ENCODE data around the gene MED15.

MED15 gene

DNA sequence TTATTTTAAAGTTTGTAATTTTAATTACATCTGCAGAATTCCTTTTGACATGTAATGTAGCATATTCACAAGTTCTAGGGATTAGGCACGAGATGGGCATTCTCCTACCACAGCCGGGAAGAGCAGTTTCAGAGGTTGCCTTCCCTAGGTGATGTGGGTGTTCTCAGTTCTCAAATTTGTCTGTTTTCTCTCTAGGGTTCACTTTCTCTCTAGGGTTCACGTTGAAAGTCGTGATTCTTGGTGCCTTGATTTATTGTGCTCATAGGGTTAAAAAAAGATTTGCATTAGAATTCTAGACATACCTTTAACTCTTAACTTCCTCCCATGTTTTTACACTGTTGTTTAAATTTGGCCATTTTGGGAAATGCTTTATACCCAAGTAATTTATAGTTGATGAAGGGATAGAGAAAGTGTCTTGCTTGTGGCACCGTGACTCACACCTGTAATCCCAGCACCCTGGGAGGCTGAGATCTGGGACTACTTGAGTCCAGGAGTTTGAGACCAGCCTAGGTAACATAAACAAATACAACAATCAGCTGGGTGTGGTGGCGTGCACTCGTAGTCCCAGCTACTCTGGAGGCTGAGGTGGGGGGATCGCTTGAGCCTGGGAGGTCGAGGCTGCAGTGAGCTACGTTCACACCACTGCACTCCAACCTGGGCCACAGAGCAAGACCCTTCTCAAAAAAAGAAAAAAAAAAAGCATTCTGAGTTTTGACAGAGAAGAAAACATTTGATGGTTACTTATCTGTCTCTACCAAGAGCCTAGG is 3.6 kb downstream of the MED15 start:
- Histone ChIP-seq H3K4me1 (ENCODE audit: control insufficient read depth in 2 of 2, insufficient read depth in 2 of 2, low read length in 2 of 2) (peaks cover 22 to 28% of the 10 kb centered on the region in 2 donors), H3K9me3 (ENCODE audit: control insufficient read depth in 2 of 2, low read length in 2 of 2) (no peaks in the 10 kb centered on the region), H3K27ac (ENCODE audit: low read depth in 2 of 2, low read length in 2 of 2) (no peak overlapping the region), H3K4me3 (ENCODE audit: low read length in 2 of 2) (no peak overlapping the region), H3K27me3 (ENCODE audit: control insufficient read depth in 2 of 2, insufficient read depth in 2 of 2, low read length in 2 of 2) (no peaks in the 10 kb centered on the region), H3K9ac (ENCODE audit: low read depth in 1 of 2, low read length in 2 of 2) (no peak overlapping the region), H3K36me3 (ENCODE audit: control insufficient read depth in 2 of 2, insufficient read depth in 2 of 2, low read length in 2 of 2) (peaks cover 4 to 10% of the 10 kb centered on the region in 2 donors)

GRCh38 chr22:20511578-20512229 is 4.3 kb downstream of the MED15 start:
- Histone ChIP-seq H3K9me3 (ENCODE audit: control insufficient read depth in 2 of 2, low read length in 2 of 2) (no peaks in the 10 kb centered on the region), H3K9ac (ENCODE audit: low read depth in 1 of 2, low read length in 2 of 2) (no peak overlapping the region), H3K36me3 (ENCODE audit: control insufficient read depth in 2 of 2, insufficient read depth in 2 of 2, low read length in 2 of 2) (peaks cover 4 to 10% of the 10 kb centered on the region in 2 donors), H3K4me1 (ENCODE audit: control insufficient read depth in 2 of 2, insufficient read depth in 2 of 2, low read length in 2 of 2) (peaks cover 22 to 28% of the 10 kb centered on the region in 2 donors), H3K4me3 (ENCODE audit: low read length in 2 of 2) (no peak overlapping the region), H3K27me3 (ENCODE audit: control insufficient read depth in 2 of 2, insufficient read depth in 2 of 2, low read length in 2 of 2) (no peaks in the 10 kb centered on the region), H3K27ac (ENCODE audit: low read depth in 2 of 2, low read length in 2 of 2) (no peak overlapping the region)

DNA sequence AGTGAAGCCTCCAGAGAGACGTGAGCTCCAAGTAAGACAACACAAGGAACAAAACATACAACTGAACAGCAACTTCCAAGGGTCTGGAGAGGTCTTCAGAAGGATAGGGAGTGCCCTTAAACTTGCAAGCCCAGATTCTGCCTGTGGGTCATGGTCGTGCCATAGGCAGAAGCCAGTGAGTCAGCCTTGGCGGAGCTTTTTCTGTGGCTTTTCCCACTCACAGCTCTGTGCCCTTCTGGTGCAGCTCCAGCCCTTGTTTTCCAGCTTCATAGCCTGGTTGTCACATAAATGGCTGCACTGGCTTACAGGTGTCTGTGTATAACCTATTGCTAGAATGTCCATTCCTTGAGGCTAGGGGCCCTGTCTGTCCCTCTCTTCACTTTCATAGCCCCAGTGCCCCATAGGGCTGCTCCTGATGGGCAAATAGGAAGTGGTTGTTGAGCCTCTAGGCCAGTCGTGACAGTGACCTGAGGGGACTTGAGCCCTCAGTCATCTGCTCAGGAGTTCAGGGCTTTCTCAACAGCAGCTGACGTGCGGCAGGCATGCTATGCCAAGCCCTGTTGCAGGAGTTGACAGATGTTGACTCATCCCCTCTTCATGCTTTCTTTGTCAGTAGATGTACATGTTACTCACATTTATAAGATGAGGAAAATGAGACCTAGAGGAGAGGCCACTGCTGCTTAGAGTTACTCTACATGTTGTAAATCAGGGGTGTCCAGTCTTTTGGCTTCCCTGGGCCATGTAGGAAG is 7.4 kb downstream of the MED15 start:
- Histone ChIP-seq H3K9ac (ENCODE audit: low read depth in 1 of 2, low read length in 2 of 2) (no peak overlapping the region), H3K4me1 (ENCODE audit: control insufficient read depth in 2 of 2, insufficient read depth in 2 of 2, low read length in 2 of 2) (peaks cover 7 to 12% of the 10 kb centered on the region in 2 donors), H3K9me3 (ENCODE audit: control insufficient read depth in 2 of 2, low read length in 2 of 2) (no peaks in the 10 kb centered on the region), H3K36me3 (ENCODE audit: control insufficient read depth in 2 of 2, insufficient read depth in 2 of 2, low read length in 2 of 2) (peaks cover 4 to 17% of the 10 kb centered on the region in 2 donors), H3K27me3 (ENCODE audit: control insufficient read depth in 2 of 2, insufficient read depth in 2 of 2, low read length in 2 of 2) (no peaks in the 10 kb centered on the region), H3K27ac (ENCODE audit: low read depth in 2 of 2, low read length in 2 of 2) (no peak overlapping the region), H3K4me3 (ENCODE audit: low read length in 2 of 2) (no peak overlapping the region)

GRCh38 chr22:20516399-20516798 is 9.0 kb downstream of the MED15 start:
- no peak overlapping the region for H3K4me3 ChIP-seq (ENCODE audit: low read length in 2 of 2)
- no peaks in the 10 kb centered on the region for H3K9me3 ChIP-seq (ENCODE audit: control insufficient read depth in 2 of 2, low read length in 2 of 2)
- H3K27me3 ChIP-seq (ENCODE audit: control insufficient read depth in 2 of 2, insufficient read depth in 2 of 2, low read length in 2 of 2): no peaks in the 10 kb centered on the region
- no peaks in the 10 kb centered on the region for H3K4me1 ChIP-seq (ENCODE audit: control insufficient read depth in 2 of 2, insufficient read depth in 2 of 2, low read length in 2 of 2)
- no peak overlapping the region for H3K9ac ChIP-seq (ENCODE audit: low read depth in 1 of 2, low read length in 2 of 2)
- no peak overlapping the region for H3K27ac ChIP-seq (ENCODE audit: low read depth in 2 of 2, low read length in 2 of 2)
- peaks cover 13 to 22% of the 10 kb centered on the region in 2 donors for H3K36me3 ChIP-seq (ENCODE audit: control insufficient read depth in 2 of 2, insufficient read depth in 2 of 2, low read length in 2 of 2)

- Histone ChIP-seq H3K36me3 (ENCODE audit: control insufficient read depth in 2 of 2, insufficient read depth in 2 of 2, low read length in 2 of 2) (peaks cover 14 to 25% of the 10 kb centered on the region in 2 donors), H3K9me3 (ENCODE audit: control insufficient read depth in 2 of 2, low read length in 2 of 2) (no peaks in the 10 kb centered on the region), H3K27ac (ENCODE audit: low read depth in 2 of 2, low read length in 2 of 2) (no peak overlapping the region), H3K9ac (ENCODE audit: low read depth in 1 of 2, low read length in 2 of 2) (no peak overlapping the region), H3K4me1 (ENCODE audit: control insufficient read depth in 2 of 2, insufficient read depth in 2 of 2, low read length in 2 of 2) (no peaks in the 10 kb centered on the region), H3K27me3 (ENCODE audit: control insufficient read depth in 2 of 2, insufficient read depth in 2 of 2, low read length in 2 of 2) (no peaks in the 10 kb centered on the region), H3K4me3 (ENCODE audit: low read length in 2 of 2) (no peak overlapping the region)
Observed at GRCh38 chr22:20517422-20517821, 10.0 kb downstream of the MED15 start.

DNA sequence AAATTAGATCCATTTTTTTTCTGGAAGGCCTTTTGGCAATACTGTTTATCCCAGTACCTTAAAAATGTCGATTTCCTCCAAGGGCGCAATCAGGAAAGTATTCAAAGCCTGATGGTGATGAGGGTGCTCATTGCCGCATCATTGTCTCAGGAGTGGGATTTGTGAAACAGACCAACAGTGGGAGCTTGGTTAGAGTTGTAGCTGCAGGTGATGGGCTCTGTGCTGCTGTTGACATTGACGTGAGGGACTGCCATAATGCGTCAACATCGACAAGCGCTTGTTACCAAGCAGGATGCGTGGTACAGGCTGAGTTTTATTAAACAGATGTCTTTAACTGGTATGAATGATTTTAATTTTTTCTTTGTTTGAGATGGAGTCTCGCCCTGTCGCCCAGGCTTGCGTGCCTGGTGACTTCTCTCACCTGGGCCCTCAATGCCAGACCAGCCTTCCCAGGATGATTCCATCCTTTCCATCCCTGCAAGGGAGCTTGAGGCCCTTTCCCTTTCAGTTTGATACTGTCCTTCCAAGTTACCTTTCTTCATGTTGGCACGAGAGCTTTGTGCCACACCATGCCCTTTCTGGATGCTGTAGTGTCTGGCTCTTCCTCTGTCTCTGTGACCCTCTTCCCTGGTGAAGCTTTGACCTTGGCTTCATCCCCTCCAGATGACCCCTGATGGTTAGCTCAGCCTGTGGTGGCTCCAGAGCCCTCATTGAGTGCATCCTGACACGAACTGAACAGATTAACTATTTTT is 10.6 kb downstream of the MED15 start:
- Histone ChIP-seq H3K9ac (ENCODE audit: low read depth in 1 of 2, low read length in 2 of 2) (no peak overlapping the region), H3K27ac (ENCODE audit: low read depth in 2 of 2, low read length in 2 of 2) (no peak overlapping the region), H3K9me3 (ENCODE audit: control insufficient read depth in 2 of 2, low read length in 2 of 2) (no peaks in the 10 kb centered on the region), H3K4me3 (ENCODE audit: low read length in 2 of 2) (no peak overlapping the region), H3K4me1 (ENCODE audit: control insufficient read depth in 2 of 2, insufficient read depth in 2 of 2, low read length in 2 of 2) (no peaks in the 10 kb centered on the region), H3K36me3 (ENCODE audit: control insufficient read depth in 2 of 2, insufficient read depth in 2 of 2, low read length in 2 of 2) (peaks cover 14 to 25% of the 10 kb centered on the region in 2 donors), H3K27me3 (ENCODE audit: control insufficient read depth in 2 of 2, insufficient read depth in 2 of 2, low read length in 2 of 2) (no peaks in the 10 kb centered on the region)

DNA sequence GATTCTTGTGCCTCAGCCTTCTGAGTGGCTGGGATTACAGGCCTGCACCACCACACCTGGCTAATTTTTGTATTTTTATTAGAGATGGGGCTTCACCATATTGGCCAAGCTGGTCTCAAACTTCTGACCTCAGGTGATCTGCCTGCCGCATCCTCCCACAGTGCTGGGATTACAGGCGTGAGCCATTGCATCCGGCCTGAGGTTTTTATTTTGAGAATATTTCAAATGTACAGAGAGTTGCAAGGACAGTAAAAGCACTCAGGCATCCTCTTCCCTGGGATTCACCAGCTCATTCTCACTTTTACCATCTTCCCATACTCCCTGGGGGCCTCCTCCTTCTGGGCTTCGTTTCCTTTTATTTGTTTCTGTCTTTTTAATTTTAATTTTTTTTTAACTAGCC is 12.1 kb downstream of the MED15 start:
- no peak overlapping the region for H3K27ac ChIP-seq (ENCODE audit: low read depth in 2 of 2, low read length in 2 of 2)
- H3K27me3 ChIP-seq (ENCODE audit: control insufficient read depth in 2 of 2, insufficient read depth in 2 of 2, low read length in 2 of 2): no peaks in the 10 kb centered on the region
- H3K4me3 ChIP-seq (ENCODE audit: low read length in 2 of 2): no peak overlapping the region
- peaks cover 4 to 8% of the 10 kb centered on the region in 2 donors for H3K4me1 ChIP-seq (ENCODE audit: control insufficient read depth in 2 of 2, insufficient read depth in 2 of 2, low read length in 2 of 2)
- H3K9ac ChIP-seq (ENCODE audit: low read depth in 1 of 2, low read length in 2 of 2): no peak overlapping the region
- peaks cover 12 to 23% of the 10 kb centered on the region in 2 donors for H3K36me3 ChIP-seq (ENCODE audit: control insufficient read depth in 2 of 2, insufficient read depth in 2 of 2, low read length in 2 of 2)
- H3K9me3 ChIP-seq (ENCODE audit: control insufficient read depth in 2 of 2, low read length in 2 of 2): no peaks in the 10 kb centered on the region

DNA sequence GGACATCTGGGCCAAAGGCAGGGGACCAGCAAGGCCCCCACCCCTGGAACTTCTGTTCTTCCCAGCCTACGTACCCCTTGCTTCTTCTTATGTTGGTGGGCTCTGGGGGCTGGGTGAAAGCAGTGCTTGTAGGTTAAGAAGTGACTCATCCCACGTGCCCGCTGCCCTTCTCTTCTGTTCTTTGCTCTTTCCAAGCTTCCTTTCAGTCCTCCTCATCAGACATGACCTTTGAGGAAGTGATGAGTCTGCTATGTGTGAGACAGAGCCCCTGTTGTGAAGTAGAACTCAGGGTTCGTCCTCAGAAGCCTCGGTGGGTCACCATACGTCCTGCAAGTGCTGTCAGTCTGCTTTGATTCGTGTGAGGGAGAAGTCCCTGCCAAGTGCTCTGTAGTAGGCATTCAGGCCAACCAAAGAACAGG is 12.7 kb downstream of the MED15 start:
- Histone ChIP-seq H3K36me3 (ENCODE audit: control insufficient read depth in 2 of 2, insufficient read depth in 2 of 2, low read length in 2 of 2) (peaks cover 11 to 19% of the 10 kb centered on the region in 2 donors), H3K4me1 (ENCODE audit: control insufficient read depth in 2 of 2, insufficient read depth in 2 of 2, low read length in 2 of 2) (peaks cover 4 to 8% of the 10 kb centered on the region in 2 donors)

DNA sequence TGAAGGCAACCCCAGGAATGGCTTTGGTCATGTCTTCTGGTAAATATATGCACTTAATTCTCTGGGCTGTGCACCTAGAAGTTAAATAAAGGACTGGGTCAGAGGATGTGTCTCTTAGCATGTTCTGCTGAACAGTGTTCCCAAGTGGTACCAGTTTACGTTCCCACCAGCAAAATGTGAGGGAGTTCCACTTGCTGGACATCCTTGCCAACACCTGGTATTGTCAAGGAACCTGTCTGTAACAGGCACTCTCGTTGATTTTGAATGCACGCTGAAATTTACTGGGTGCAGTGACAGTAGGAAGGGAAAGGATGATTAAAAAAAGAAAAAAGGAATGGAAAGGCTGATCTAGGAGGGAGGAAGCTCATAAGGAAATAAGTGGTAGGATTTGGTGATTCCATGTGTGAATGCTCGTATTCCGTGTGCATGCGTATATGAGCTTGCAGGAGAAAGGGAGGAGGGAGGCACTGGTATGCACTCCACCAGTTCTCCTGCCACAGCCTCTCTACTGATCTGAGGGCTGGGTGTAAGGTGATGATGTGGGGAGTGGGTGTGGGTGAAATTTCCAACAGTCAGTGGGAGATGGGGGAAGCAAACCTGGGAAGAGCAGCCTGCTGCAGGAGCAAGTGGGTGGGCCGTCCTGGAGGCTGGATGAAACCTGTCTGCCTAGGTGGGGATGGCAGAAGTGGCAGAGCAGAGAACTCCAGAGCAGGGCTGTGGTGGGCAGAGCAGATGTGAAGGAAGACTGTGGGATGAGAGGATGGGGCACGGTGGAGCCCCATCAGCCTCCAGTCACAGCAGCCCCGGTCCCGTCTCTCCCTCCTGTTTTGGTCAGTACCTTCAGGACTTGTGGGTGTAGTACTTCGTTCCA is 15.0 kb downstream of the MED15 start:
- H3K4me3 ChIP-seq (ENCODE audit: low read length in 2 of 2): no peak overlapping the region
- H3K4me1 ChIP-seq (ENCODE audit: control insufficient read depth in 2 of 2, insufficient read depth in 2 of 2, low read length in 2 of 2): peaks cover 4 to 14% of the 10 kb centered on the region in 2 donors
- H3K27me3 ChIP-seq (ENCODE audit: control insufficient read depth in 2 of 2, insufficient read depth in 2 of 2, low read length in 2 of 2): no peaks in the 10 kb centered on the region
- no peaks in the 10 kb centered on the region for H3K9me3 ChIP-seq (ENCODE audit: control insufficient read depth in 2 of 2, low read length in 2 of 2)
- no peak overlapping the region for H3K27ac ChIP-seq (ENCODE audit: low read depth in 2 of 2, low read length in 2 of 2)
- H3K36me3 ChIP-seq (ENCODE audit: control insufficient read depth in 2 of 2, insufficient read depth in 2 of 2, low read length in 2 of 2): peaks cover 11 to 28% of the 10 kb centered on the region in 2 donors
- H3K9ac ChIP-seq (ENCODE audit: low read depth in 1 of 2, low read length in 2 of 2): no peak overlapping the region

More for the DNA sequence above, 12.7 kb downstream of the MED15 start:
- Histone ChIP-seq H3K27me3 (ENCODE audit: control insufficient read depth in 2 of 2, insufficient read depth in 2 of 2, low read length in 2 of 2) (no peaks in the 10 kb centered on the region), H3K9me3 (ENCODE audit: control insufficient read depth in 2 of 2, low read length in 2 of 2) (no peaks in the 10 kb centered on the region), H3K4me3 (ENCODE audit: low read length in 2 of 2) (no peak overlapping the region), H3K9ac (ENCODE audit: low read depth in 1 of 2, low read length in 2 of 2) (no peak overlapping the region), H3K27ac (ENCODE audit: low read depth in 2 of 2, low read length in 2 of 2) (no peak overlapping the region)

Data from mucosa of rectum (tissue), 2 donors.